B cell (primary cell): ENCODE measurements around the gene NUDC. TPM values are rescaled to one million over a fixed set of nuclear protein-coding genes. Genes with fewer than 3 reads are reported as not detected.

Experiments used
- ATAC-seq: fragments of 200-7000 bp; cut with Tn5 transposase; one replicate; pipeline ENCODE4 v1.10.0; 2021; ENCODE audit warnings: low read depth, mild to moderate bottlenecking, moderate number of reproducible peaks, moderate library complexity
- CTCF ChIA-PET: fragments of 350-600 bp; sonication (Branson Sonifier 250); formaldehyde crosslinking; loops from one replicate; lab custom pipeline; 2021; ENCODE audit warnings: antibody characterized with exemption, inconsistent platforms; lab: Charles Lee
- POLR2A ChIA-PET: fragments of 350-600 bp; sonication (Branson Sonifier 250); formaldehyde crosslinking; loops from one replicate; lab custom pipeline; 2021; ENCODE audit warnings: antibody characterized with exemption; lab: Charles Lee
- DNase-seq: peaks from one replicate; pipeline ENCODE4 v3.0.0; 2013
- H2AFZ ChIP-seq: 2 replicates; pipeline ENCODE4 v1.6.1; 2012; ENCODE audit warnings: mild to moderate bottlenecking, low read depth, low read length; ENCODE audit not compliant: insufficient read depth, poor library complexity, severe bottlenecking
- H3K27ac ChIP-seq, 2 donors: 1 replicate in 1 of 2; 2 replicates in 1 of 2; pipeline ENCODE4 v1.5.1; 2012 to 2013; ENCODE audit warnings: low read length in 2 of 2, mild to moderate bottlenecking in 2 of 2, moderate library complexity in 1 of 2
- H3K27me3 ChIP-seq, 4 experiments: fragments of 200-600 bp in 1 of 4; sonication (generic) in 1 of 4; replicated peaks in 1 of 4; 1 replicate in 2 of 4; 2 replicates in 2 of 4; pipeline versions ENCODE4 v1.6.1 to v1.7.0; 2013 to 2016; ENCODE audit warnings: low read length in 3 of 4, mild to moderate bottlenecking in 2 of 4, mixed read lengths in 1 of 4, moderate library complexity in 1 of 4; ENCODE audit not compliant: insufficient read depth in 4 of 4, control insufficient read depth in 3 of 4; ENCODE audit errors: control extremely low read depth in 1 of 4
- H3K36me3 ChIP-seq, 2 experiments: replicated peaks in 1 of 2; 1 replicate in 1 of 2; 2 replicates in 1 of 2; pipeline versions ENCODE4 v1.6.1 to v1.7.1; 2013; ENCODE audit warnings: low read length in 1 of 2; ENCODE audit not compliant: insufficient read depth in 2 of 2, control insufficient read depth in 1 of 2; ENCODE audit errors: control extremely low read depth in 1 of 2, extremely low read depth in 1 of 2
- H3K4me1 ChIP-seq, 2 donors: fragments of 200-600 bp in 1 of 2; sonication (generic) in 1 of 2; 1 replicate in 1 of 2; 2 replicates in 1 of 2; pipeline versions ENCODE4 v1.5.1 to v1.6.1; 2013 to 2017; ENCODE audit warnings: low read length in 2 of 2; ENCODE audit not compliant: control insufficient read depth in 2 of 2, insufficient read depth in 2 of 2
- H3K4me2 ChIP-seq: replicated peaks from 2 replicates; pipeline ENCODE3; 2012; ENCODE audit warnings: mild to moderate bottlenecking, low read depth, low read length; ENCODE audit not compliant: poor library complexity, severe bottlenecking
- H3K4me3 ChIP-seq, 5 experiments: fragments of 200-600 bp in 1 of 5; sonication (generic) in 1 of 5; 1 replicate in 3 of 5; 2 replicates in 2 of 5; pipeline versions ENCODE4 v1.5.1 to v1.7.0; 2011 to 2016; ENCODE audit warnings: low read length in 4 of 5, mild to moderate bottlenecking in 4 of 5, low read depth in 2 of 5, control low read depth in 1 of 5, moderate library complexity in 1 of 5; ENCODE audit not compliant: insufficient read depth in 1 of 5; ENCODE audit errors: control extremely low read depth in 1 of 5, extremely low read depth in 1 of 5
- H3K79me2 ChIP-seq: fragments of 200-600 bp; sonication (generic); one replicate; pipeline ENCODE4 v1.6.0; 2016; ENCODE audit warnings: low read length; ENCODE audit not compliant: control insufficient read depth, insufficient read depth
- H3K9ac ChIP-seq: fragments of 200-600 bp; sonication (generic); 2 replicates; pipeline ENCODE4 v1.6.1; 2017; ENCODE audit warnings: mild to moderate bottlenecking, low read length, moderate library complexity
- H3K9me3 ChIP-seq, 3 donors: one replicate each; pipeline versions ENCODE4 v1.6.1 to v1.7.1; 2013; ENCODE audit warnings: low read length in 2 of 3; ENCODE audit not compliant: control insufficient read depth in 2 of 3, insufficient read depth in 1 of 3; ENCODE audit errors: control extremely low read depth in 1 of 3
- H4K20me1 ChIP-seq: 2 replicates; pipeline ENCODE4 v1.6.0; 2012; ENCODE audit warnings: mild to moderate bottlenecking, low read length; ENCODE audit not compliant: insufficient read depth, control insufficient read depth, poor library complexity, severe bottlenecking
- H3K27ac Mint-ChIP-seq: one replicate; pipeline ENCODE4 v1.8.0; 2021; ENCODE audit warnings: mixed read lengths
- H3K27me3 Mint-ChIP-seq: one replicate; pipeline ENCODE4 v1.8.0; 2021; ENCODE audit warnings: mixed read lengths
- H3K4me1 Mint-ChIP-seq: one replicate; pipeline ENCODE4 v1.8.0; 2021; ENCODE audit warnings: mixed read lengths
- H3K4me3 Mint-ChIP-seq: one replicate; pipeline ENCODE4 v1.8.0; 2021; ENCODE audit warnings: mixed read lengths
- H3K9me3 Mint-ChIP-seq: one replicate; pipeline ENCODE4 v1.8.0; 2022; ENCODE audit warnings: mixed read lengths; ENCODE audit not compliant: insufficient read depth
- EZH2 ChIP-seq: IDR thresholded peaks from 2 replicates; pipeline ENCODE4 v1.6.1; 2012; ENCODE audit warnings: borderline replicate concordance, low read depth, mild to moderate bottlenecking, moderate library complexity, low read length; ENCODE audit not compliant: insufficient read depth, poor library complexity, severe bottlenecking
- WGBS: methylation state at CpG from one replicate; pipeline ENCODE4 v1.1.5; 2013; ENCODE audit warnings: missing lambda C conversion rate; ENCODE audit not compliant: insufficient coverage; 5-methylcytosine and 5-hydroxymethylcytosine counted together
- intact Hi-C: fragments of 100-400 bp; cut with micrococcal nuclease; formaldehyde crosslinking; loops from one replicate; pipeline ENCODE4 v1.10.0; 2022
- polyA plus RNA-seq: library from polyadenylated mRNA; depleted of rRNA; stranded (reverse); fragments of >200 nt; gene quantifications from 2 replicates; pipeline ENCODE4 v1.2.3, GENCODE V29; 2012
- total RNA-seq, 2 donors: library from RNA; stranded (reverse); fragments of 120-200 nt in 1 of 2; gene quantifications; 1 replicate in 1 of 2; 2 replicates in 1 of 2; pipeline versions ENCODE4 v1.2.3 to v1.2.4, GENCODE V29; 2013 to 2022
- TF ChIP-seq, protein P1 (sequence below): fragments of 200-600 bp; IDR thresholded peaks from one replicate; pipeline ENCODE4 v1.8.0; 2022; ENCODE audit warnings: antibody characterized with exemption, mild to moderate bottlenecking

Gene NUDC
- total and polyA plus RNA-seq, 2 donors (not counting 1 experiment from before 2014, with no cell fraction given), result 28.3 to 45.3 TPM

DNA sequence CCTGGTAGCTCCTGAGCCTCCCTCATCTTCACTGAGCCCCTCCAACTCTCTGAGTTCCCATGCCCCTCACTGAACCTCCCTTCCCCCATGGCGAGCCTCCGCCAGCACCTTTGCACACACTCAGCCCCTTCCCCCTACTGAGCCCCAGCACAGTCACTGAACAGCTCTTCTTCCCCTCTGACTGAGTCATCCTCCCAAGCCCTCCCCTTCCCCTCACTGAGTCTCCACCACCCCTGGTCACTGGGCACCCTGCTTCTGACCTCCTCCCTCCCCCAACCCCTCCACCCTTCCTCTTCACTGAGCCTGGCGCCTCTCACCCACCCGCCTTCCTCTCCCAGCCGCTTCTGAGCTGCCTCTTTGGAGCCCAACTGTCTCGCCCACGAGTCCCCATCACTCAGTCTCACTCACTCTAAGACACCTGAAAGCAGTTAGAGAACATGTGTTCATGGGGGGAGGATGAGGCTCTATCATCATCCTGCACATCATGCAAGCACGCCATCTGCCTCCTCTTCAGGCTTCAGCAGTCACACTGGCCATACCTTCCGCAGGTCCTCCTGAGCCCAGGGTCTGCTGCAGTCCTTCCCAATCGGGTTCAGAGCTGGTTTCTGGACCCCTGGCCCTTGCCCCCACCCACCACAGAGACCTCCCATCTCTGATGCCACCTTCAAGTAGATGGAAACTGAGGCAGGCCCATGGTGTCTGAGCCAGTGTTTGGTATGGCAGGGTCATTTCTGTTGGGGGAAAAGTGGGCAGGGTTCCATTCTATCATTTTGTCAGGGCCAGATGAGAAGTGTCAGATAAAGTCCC is 70.0 kb downstream of the NUDC start:
- no peak overlapping the region for H3K27ac ChIP-seq
- H3K27me3 Mint-ChIP-seq, result peaks cover 36% of the 10 kb centered on the region
- H3K4me1 Mint-ChIP-seq, result peaks cover 14% of the 10 kb centered on the region
- peaks cover 0 to 45% (median 26%) of the 10 kb centered on the region in 4 experiments for H3K27me3 ChIP-seq
- no peaks in the 10 kb centered on the region for H3K9me3 Mint-ChIP-seq
- WGBS, result 70% methylated on average over 6 of the region's 10 CpGs
- intact Hi-C loops, result no loop called here
- H3K4me2 ChIP-seq, result no peak overlapping the region
- no peak overlapping the region for H3K27ac Mint-ChIP-seq
- no peak for TF ChIP-seq EZH2
- TF ChIP-seq, protein P1, sequence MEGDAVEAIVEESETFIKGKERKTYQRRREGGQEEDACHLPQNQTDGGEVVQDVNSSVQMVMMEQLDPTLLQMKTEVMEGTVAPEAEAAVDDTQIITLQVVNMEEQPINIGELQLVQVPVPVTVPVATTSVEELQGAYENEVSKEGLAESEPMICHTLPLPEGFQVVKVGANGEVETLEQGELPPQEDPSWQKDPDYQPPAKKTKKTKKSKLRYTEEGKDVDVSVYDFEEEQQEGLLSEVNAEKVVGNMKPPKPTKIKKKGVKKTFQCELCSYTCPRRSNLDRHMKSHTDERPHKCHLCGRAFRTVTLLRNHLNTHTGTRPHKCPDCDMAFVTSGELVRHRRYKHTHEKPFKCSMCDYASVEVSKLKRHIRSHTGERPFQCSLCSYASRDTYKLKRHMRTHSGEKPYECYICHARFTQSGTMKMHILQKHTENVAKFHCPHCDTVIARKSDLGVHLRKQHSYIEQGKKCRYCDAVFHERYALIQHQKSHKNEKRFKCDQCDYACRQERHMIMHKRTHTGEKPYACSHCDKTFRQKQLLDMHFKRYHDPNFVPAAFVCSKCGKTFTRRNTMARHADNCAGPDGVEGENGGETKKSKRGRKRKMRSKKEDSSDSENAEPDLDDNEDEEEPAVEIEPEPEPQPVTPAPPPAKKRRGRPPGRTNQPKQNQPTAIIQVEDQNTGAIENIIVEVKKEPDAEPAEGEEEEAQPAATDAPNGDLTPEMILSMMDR, result no peak
- no peaks in the 10 kb centered on the region for H3K79me2 ChIP-seq
- ChIA-PET CTCF (no interaction called here), POLR2A (interaction anchor here (0.6 kb wide), 1 partner anchor 813 kb away, joined by 3 read pairs; no protein-coding TSS in a partner anchor)
- no peak for ATAC-seq
- H4K20me1 ChIP-seq, result no peaks in the 10 kb centered on the region
- H3K36me3 ChIP-seq, result no peaks in the 10 kb centered on the region
- H3K4me3 ChIP-seq, result no peak overlapping the region
- no peak overlapping the region for H3K9ac ChIP-seq
- H3K9me3 ChIP-seq, result peaks cover 0 to 13% (median 0%) of the 10 kb centered on the region in 3 donors
- H2AFZ ChIP-seq, result no peak overlapping the region
- peaks cover 13% of the 10 kb centered on the region in 2 donors for H3K4me1 ChIP-seq
- peak overlapping the region; percentile 14 for H3K4me3 Mint-ChIP-seq
- peak; percentile 23 for DNase-seq
